LNCAP (cell line): ENCODE measurements around the gene PTK7.

Source experiments
- CTCF ChIP-seq: fragments of 450-650 bp; IDR thresholded peaks from 2 replicates; pipeline ENCODE4 v1.5.1; 2017; ENCODE audit warnings: mild to moderate bottlenecking

Gene PTK7

GRCh38 chr6:43050981-43051380, 25.1 kb upstream of the PTK7 start:
- no peak for TF ChIP-seq CTCF

DNA sequence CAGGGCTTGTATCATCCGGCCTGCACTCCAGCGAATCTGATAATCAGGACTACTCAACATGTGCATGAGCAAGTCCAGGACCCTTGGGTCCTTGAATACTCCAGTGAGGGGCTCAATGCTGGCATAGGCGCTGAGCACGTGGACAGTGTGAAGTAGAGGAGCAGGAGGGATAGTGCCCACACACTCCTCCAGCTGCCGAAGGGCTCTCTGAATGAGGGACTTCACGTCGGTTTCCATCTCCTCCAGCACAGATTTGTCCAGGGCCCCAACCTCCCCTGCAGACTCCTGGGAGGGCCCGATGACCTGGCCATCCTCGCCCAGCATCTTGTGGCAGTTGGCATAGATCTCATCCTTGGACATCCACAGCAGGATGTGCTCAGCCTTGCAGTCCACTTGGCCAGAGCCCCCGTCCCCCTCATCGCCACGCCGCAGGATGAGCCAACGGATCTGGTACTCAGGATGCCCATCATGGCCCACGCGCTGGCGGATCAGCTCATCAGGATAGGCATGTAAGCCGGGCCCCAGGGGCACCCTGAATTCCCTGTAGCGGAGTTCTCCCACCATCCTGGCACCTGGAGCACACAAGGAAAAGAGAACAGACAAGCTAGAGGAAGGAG, 23.8 kb upstream of the PTK7 start:
- TF ChIP-seq CTCF = no peak

DNA sequence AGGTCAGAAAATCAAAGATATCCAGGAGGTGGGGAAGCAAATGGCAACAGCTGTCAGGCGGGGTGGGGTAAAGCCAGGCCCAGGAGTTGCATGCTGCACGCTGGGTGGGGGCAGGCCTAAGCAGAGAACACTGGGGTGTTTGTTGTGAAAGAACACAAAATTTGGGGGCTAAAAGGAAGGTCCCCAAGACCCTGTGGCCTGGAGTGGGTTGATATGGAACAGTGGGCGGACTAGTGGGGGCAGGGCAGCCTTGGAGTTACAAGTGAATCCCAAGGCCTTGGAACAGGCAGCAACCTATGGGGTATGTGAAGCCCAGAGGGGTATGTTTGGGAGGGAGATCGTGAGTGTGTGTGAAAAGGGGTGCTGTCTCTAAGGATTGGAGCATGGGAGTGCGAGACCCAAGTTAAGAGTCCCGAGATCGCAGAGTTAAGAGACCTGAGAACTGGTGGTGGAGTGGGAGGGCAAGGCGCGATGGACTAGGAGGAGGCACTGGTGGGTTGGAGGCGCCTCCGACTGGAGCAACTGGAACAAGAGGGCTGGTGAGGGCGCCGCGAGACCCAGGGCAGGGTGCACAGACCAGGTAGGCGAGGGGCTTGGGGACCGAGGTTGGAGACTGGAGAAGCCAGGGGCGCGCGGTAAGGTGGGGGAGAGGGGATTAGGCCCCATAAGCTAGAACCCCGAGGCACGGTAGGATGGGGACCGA, 23.1 kb upstream of the PTK7 start:
- TF ChIP-seq CTCF = no peak

GRCh38 chr6:43053545-43054205, 22.4 kb upstream of the PTK7 start, which contains the start of gene CUL7:
TSS of gene CUL7 (minus strand) at chr6:43053851. CDS start at chr6:43052788, 1,063 bp downstream.
- TF ChIP-seq CTCF = no peak

- no peak for TF ChIP-seq CTCF
Observed at GRCh38 chr6:43054206-43054943, 21.7 kb upstream of the PTK7 start.

DNA sequence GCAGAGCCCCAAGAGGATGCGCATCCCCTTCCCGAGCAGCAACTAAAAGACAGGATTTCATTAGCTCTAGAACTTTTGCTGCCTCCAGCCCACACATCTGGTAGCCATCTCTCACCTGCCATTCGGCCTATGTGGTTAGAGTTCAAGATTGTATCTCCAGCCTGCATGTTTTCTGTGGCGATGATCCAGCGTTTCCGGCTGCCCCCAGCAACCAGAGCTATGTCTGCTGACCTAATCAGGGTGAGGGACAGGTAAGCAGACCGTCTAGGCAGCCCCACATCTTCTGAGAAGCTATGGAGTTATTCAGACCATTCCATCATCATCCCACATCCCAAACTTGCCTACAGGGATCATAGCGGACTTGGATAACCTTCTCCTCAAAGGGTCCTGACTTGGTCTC, 20.1 kb upstream of the PTK7 start:
- TF ChIP-seq CTCF = no peak

GRCh38 chr6:43058531-43058930, 17.6 kb upstream of the PTK7 start:
- TF ChIP-seq CTCF = no peak
